OCI-LY7 (cell line): ENCODE data around the gene AIFM2. TPM values are rescaled to one million over a fixed set of nuclear protein-coding genes. Genes with fewer than 3 reads are reported as not detected.

Source experiments
- BruUV-seq: library from RNA; stranded (reverse); fragments of 400-500 nt; replicated peaks from 2 replicates; lab custom pipeline; 2021; lab: Mats Ljungman, UMichigan
- CTCF ChIA-PET: fragments of 300-600 bp; sonication (Branson Sonifier 250); formaldehyde crosslinking; loops from one replicate; lab custom pipeline; 2022; ENCODE audit warnings: antibody characterized with exemption; ENCODE audit not compliant: unreplicated experiment; lab: Charles Lee
- POLR2A ChIA-PET: fragments of 300-600 bp; sonication (Branson Sonifier 250); formaldehyde crosslinking; loops from one replicate; lab custom pipeline; 2022; ENCODE audit warnings: antibody characterized with exemption; lab: Charles Lee
- DNase-seq: peaks from one replicate; pipeline ENCODE4 v3.0.0-alpha.2; 2015; ENCODE audit warnings: low spot score
- H2AFZ ChIP-seq: fragments of 200-600 bp; sonication (generic), shearing (Covaris generic); 2 replicates; pipeline ENCODE4 v1.6.1; 2014; ENCODE audit warnings: mild to moderate bottlenecking, antibody characterized with exemption, low read length, moderate library complexity
- H3K27ac ChIP-seq: fragments of 200-600 bp; sonication (generic); 2 replicates; pipeline ENCODE4 v1.5.1; 2014; ENCODE audit warnings: mixed run types, low read depth, mild to moderate bottlenecking, moderate library complexity, low read length, inconsistent platforms; ENCODE audit not compliant: poor library complexity, severe bottlenecking
- H3K36me3 ChIP-seq: fragments of 200-600 bp; sonication (generic); 2 replicates; pipeline ENCODE4 v1.6.1; 2014; ENCODE audit warnings: mild to moderate bottlenecking, antibody characterized with exemption, low read length, moderate library complexity, mixed read lengths; ENCODE audit not compliant: insufficient read depth
- H3K4me1 ChIP-seq: fragments of 200-600 bp; sonication (generic); 2 replicates; pipeline ENCODE4 v1.5.1; 2014; ENCODE audit warnings: mild to moderate bottlenecking, low read length; ENCODE audit not compliant: insufficient read depth, poor library complexity, severe bottlenecking
- H3K4me2 ChIP-seq: fragments of 200-600 bp; sonication (generic); 2 replicates; pipeline ENCODE4 v1.6.1; 2014; ENCODE audit warnings: mild to moderate bottlenecking, low read length
- H3K4me3 ChIP-seq: fragments of 200-600 bp; sonication (generic); 2 replicates; pipeline ENCODE4 v1.5.1; 2014; ENCODE audit warnings: mild to moderate bottlenecking, low read depth, low read length; ENCODE audit not compliant: poor library complexity, severe bottlenecking
- H3K79me2 ChIP-seq: fragments of 200-600 bp; sonication (generic); 2 replicates; pipeline ENCODE4 v1.6.1; 2016; ENCODE audit warnings: low read depth, mild to moderate bottlenecking, low read length, moderate library complexity, mixed read lengths; ENCODE audit not compliant: insufficient read depth
- H3K9me2 ChIP-seq: fragments of 200-600 bp; sonication (generic); 2 replicates; pipeline ENCODE4 v1.6.1; 2016; ENCODE audit warnings: mild to moderate bottlenecking, low read length, mixed read lengths; ENCODE audit not compliant: insufficient read depth
- H3K9me3 ChIP-seq: fragments of 200-600 bp; sonication (generic); 2 replicates; pipeline ENCODE4 v1.6.1; 2014; ENCODE audit warnings: mild to moderate bottlenecking, mixed run types, low read length, mixed read lengths
- H4K20me1 ChIP-seq: fragments of 200-600 bp; sonication (generic); 2 replicates; pipeline ENCODE4 v1.6.1; 2014; ENCODE audit warnings: mild to moderate bottlenecking, antibody characterized with exemption, low read length, moderate library complexity, mixed read lengths; ENCODE audit not compliant: insufficient read depth
- CTCF ChIP-seq: fragments of 200-600 bp; sonication (generic); conservative IDR thresholded peaks from 2 replicates; pipeline ENCODE4 v1.5.1; 2014; ENCODE audit warnings: mild to moderate bottlenecking, antibody characterized with exemption, low read length, moderate library complexity, mixed read lengths
- EZH2phosphoT487 ChIP-seq: fragments of 200-600 bp; sonication (generic); IDR thresholded peaks from 2 replicates; pipeline ENCODE4 v1.6.1; 2018; ENCODE audit warnings: low read depth, borderline replicate concordance, mild to moderate bottlenecking, mixed run types, antibody characterized with exemption, low read length, moderate library complexity, mixed read lengths
- intact Hi-C: fragments of 100-400 bp; cut with micrococcal nuclease; formaldehyde crosslinking; loops from one replicate; pipeline ENCODE4 v1.10.0; 2022; ENCODE audit not compliant: unreplicated experiment
- total RNA-seq, 2 experiments: library from RNA; depleted of rRNA in 1 of 2; stranded (reverse); fragments of >200 nt in 1 of 2; shearing (Covaris generic) in 1 of 2; gene quantifications; 2 replicates each; pipeline ENCODE4 v1.2.3, GENCODE V29; 2014 to 2022

Gene AIFM2
- total RNA-seq, 2 experiments from 2014 or later, result 1.7 to 2.6 TPM

GRCh38 chr10:70066190-70066589 lies 66.4 kb downstream of the AIFM2 start:
- H3K9me3 ChIP-seq, result no peaks in the 10 kb centered on the region
- no peak overlapping the region for H2AFZ ChIP-seq
- no peak for DNase-seq
- POLR2A ChIA-PET, result no interaction called here
- no peak overlapping the region for H3K4me3 ChIP-seq
- no peaks in the 10 kb centered on the region for H4K20me1 ChIP-seq
- no peak overlapping the region for H3K27ac ChIP-seq
- TF ChIP-seq EZH2phosphoT487 (no peak), CTCF (no peak)
- BruUV-seq, result no TSS peak
- no peaks in the 10 kb centered on the region for H3K4me1 ChIP-seq
- no peaks in the 10 kb centered on the region for H3K9me2 ChIP-seq
- H3K79me2 ChIP-seq, result no peaks in the 10 kb centered on the region
- intact Hi-C loops, result no loop called here
- H3K4me2 ChIP-seq, result no peak overlapping the region
- H3K36me3 ChIP-seq, result no peaks in the 10 kb centered on the region
- CTCF ChIA-PET, result no interaction called here

- Histone ChIP-seq H3K4me2 (no peak overlapping the region), H3K36me3 (no peaks in the 10 kb centered on the region), H3K4me1 (no peaks in the 10 kb centered on the region), H4K20me1 (no peaks in the 10 kb centered on the region), H3K9me3 (no peaks in the 10 kb centered on the region), H3K27ac (no peak overlapping the region), H3K4me3 (no peak overlapping the region), H3K9me2 (no peaks in the 10 kb centered on the region), H3K79me2 (no peaks in the 10 kb centered on the region), H2AFZ (no peak overlapping the region)
- ChIA-PET CTCF (no interaction called here), POLR2A (no interaction called here)
- no peak for TF ChIP-seq CTCF
- no peak for TF ChIP-seq EZH2phosphoT487
- intact Hi-C loops, result no loop called here
- no peak for DNase-seq
- BruUV-seq, result no TSS peak
Measured at GRCh38 chr10:70064486-70064885, 68.1 kb downstream of the AIFM2 start.

- H3K9me2 ChIP-seq, result no peaks in the 10 kb centered on the region
- CTCF ChIA-PET, result no interaction called here
- H4K20me1 ChIP-seq, result no peaks in the 10 kb centered on the region
- H3K9me3 ChIP-seq, result no peaks in the 10 kb centered on the region
- DNase-seq, result no peak
- no peaks in the 10 kb centered on the region for H3K4me1 ChIP-seq
- intact Hi-C loops, result no loop called here
- POLR2A ChIA-PET, result no interaction called here
- H3K4me2 ChIP-seq, result no peak overlapping the region
- H3K79me2 ChIP-seq, result no peaks in the 10 kb centered on the region
- no peak for TF ChIP-seq CTCF
- TF ChIP-seq EZH2phosphoT487, result no peak
- H3K27ac ChIP-seq, result no peak overlapping the region
- H3K4me3 ChIP-seq, result no peak overlapping the region
- H2AFZ ChIP-seq, result no peak overlapping the region
- no TSS peak for BruUV-seq
- H3K36me3 ChIP-seq, result no peaks in the 10 kb centered on the region
Measured at GRCh38 chr10:70063418-70064098, 69.1 kb downstream of the AIFM2 start.
